ENCODE measurements around the gene ARHGEF35.
"Not testable (repeated sequence)": the region's sequence is repeated elsewhere in the genome, so short reads cannot be mapped to it uniquely, and the experiment has no call there.

GRCh38 chr7:144220531-144220930, 24.9 kb upstream of the ARHGEF35 start:
- not testable (repeated sequence) for TF ChIP-seq CTCF (IDR thresholded peaks at IDR 0.05; ENCODE audit: low read length); EZH2 (optimal IDR thresholded peaks at IDR 0.05; ENCODE audit: low read depth, low read length)
